GM18498 (cell line): ENCODE measurements around the gene IMMT.
"Not testable (repeated sequence)": the region's sequence is repeated elsewhere in the genome, so short reads cannot be mapped to it uniquely, and the experiment has no call there.

ENCODE experiments used
- ATAC-seq: cut with Tn5 transposase; IDR thresholded peaks from one replicate; pipeline ENCODE4 v1.9.1; 2021; ENCODE audit warnings: mild to moderate bottlenecking, moderate library complexity; ENCODE audit not compliant: unreplicated experiment

IMMT gene

GRCh38 chr2:86195055-86195807 is at the start of gene IMMT:
Gene IMMT, minus strand, starts transcription at chr2:86195462. Its CDS starts 80 bp downstream, at chr2:86195382.
- ATAC-seq: peak; percentile 84

- ATAC-seq: not testable (repeated sequence)
Observed at GRCh38 chr2:86244781-86245180, 49.5 kb upstream of the IMMT start.

- ATAC-seq: no peak
Observed at GRCh38 chr2:86243950-86244733, 48.9 kb upstream of the IMMT start.

- no peak for ATAC-seq
Observed at GRCh38 chr2:86243272-86243671, 48.0 kb upstream of the IMMT start.

GRCh38 chr2:86241611-86242010 is 46.3 kb upstream of the IMMT start:
- no peak for ATAC-seq

GRCh38 chr2:86240251-86240650 is 45.0 kb upstream of the IMMT start:
- no peak for ATAC-seq

- no peak for ATAC-seq
Observed at GRCh38 chr2:86239745-86240144, 44.5 kb upstream of the IMMT start.

GRCh38 chr2:86239326-86239725 is 44.1 kb upstream of the IMMT start:
- ATAC-seq: no peak

GRCh38 chr2:86238354-86238753 is 43.1 kb upstream of the IMMT start:
- peak; percentile 89 for ATAC-seq

GRCh38 chr2:86237172-86237571 is 41.9 kb upstream of the IMMT start:
- ATAC-seq: no peak

GRCh38 chr2:86235196-86235980 is 40.1 kb upstream of the IMMT start:
- no peak for ATAC-seq

GRCh38 chr2:86234563-86235131 is 39.4 kb upstream of the IMMT start:
- no peak for ATAC-seq

GRCh38 chr2:86233436-86233835 is 38.2 kb upstream of the IMMT start:
- ATAC-seq: no peak

- no peak for ATAC-seq
Observed at GRCh38 chr2:86232910-86233309, 37.6 kb upstream of the IMMT start.

- ATAC-seq: no peak
Observed at GRCh38 chr2:86232373-86232784, 37.1 kb upstream of the IMMT start.

GRCh38 chr2:86231680-86232372 is 36.6 kb upstream of the IMMT start:
- no peak for ATAC-seq

GRCh38 chr2:86230961-86231360 is 35.7 kb upstream of the IMMT start:
- no peak for ATAC-seq

GRCh38 chr2:86229221-86229620 is 34.0 kb upstream of the IMMT start:
- no peak for ATAC-seq

- not testable (repeated sequence) for ATAC-seq
Observed at GRCh38 chr2:86228574-86228973, 33.3 kb upstream of the IMMT start.

- no peak for ATAC-seq
Observed at GRCh38 chr2:86227685-86228084, 32.4 kb upstream of the IMMT start.
